Gastrocnemius medialis (tissue), 4 donors: ENCODE data around the gene FMN2.

ENCODE experiments used
- CTCF ChIP-seq, 5 experiments: fragments of 450-650 bp in 3 of 5; fragments of 200-600 bp in 2 of 5; sonication (generic) in 2 of 5; IDR thresholded peaks in 4 of 5; conservative IDR thresholded peaks in 1 of 5; 1 replicate in 4 of 5; 2 replicates in 1 of 5; pipeline ENCODE4 v1.5.1; 2016 to 2019; ENCODE audit warnings: antibody characterized with exemption in 5 of 5, mild to moderate bottlenecking in 3 of 5, moderate library complexity in 3 of 5
- POLR2A ChIP-seq, 2 donors: fragments of 450-650 bp; IDR thresholded peaks; one replicate each; pipeline ENCODE4 v1.6.1; 2017; ENCODE audit warnings: antibody characterized with exemption in 2 of 2, mild to moderate bottlenecking in 2 of 2, moderate library complexity in 2 of 2

GRCh38 chr1:240385551-240385950 is 293.9 kb downstream of the FMN2 start:
- TF ChIP-seq CTCF (IDR thresholded peaks at IDR 0.05 in 4 of 5, conservative IDR thresholded peaks at IDR 0.05 in 1 of 5): no peak
- no peak for TF ChIP-seq POLR2A (IDR thresholded peaks at IDR 0.05)
